Measurements from ENCODE around the gene TYRP1.

DNA sequence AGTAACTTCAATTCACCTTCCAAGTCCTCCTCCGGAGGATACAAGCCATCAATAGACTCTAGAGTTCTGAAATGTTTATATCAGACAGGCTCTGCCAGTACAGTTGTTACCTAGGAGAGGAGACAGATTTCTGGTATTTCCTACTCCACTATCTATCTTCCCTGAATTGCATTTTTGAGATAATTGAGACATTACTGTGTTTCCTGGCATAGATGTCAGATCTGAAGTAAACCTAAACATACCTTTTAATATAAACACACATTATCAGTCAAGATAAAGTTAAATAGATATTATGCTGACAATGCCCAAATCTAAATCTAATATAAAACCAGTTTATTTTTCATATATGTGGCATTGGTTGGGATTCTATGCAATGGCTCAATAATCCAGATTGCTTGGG lies 8.2 kb upstream of the TYRP1 start:
- TF ChIP-seq, protein P1, sequence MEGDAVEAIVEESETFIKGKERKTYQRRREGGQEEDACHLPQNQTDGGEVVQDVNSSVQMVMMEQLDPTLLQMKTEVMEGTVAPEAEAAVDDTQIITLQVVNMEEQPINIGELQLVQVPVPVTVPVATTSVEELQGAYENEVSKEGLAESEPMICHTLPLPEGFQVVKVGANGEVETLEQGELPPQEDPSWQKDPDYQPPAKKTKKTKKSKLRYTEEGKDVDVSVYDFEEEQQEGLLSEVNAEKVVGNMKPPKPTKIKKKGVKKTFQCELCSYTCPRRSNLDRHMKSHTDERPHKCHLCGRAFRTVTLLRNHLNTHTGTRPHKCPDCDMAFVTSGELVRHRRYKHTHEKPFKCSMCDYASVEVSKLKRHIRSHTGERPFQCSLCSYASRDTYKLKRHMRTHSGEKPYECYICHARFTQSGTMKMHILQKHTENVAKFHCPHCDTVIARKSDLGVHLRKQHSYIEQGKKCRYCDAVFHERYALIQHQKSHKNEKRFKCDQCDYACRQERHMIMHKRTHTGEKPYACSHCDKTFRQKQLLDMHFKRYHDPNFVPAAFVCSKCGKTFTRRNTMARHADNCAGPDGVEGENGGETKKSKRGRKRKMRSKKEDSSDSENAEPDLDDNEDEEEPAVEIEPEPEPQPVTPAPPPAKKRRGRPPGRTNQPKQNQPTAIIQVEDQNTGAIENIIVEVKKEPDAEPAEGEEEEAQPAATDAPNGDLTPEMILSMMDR (IDR thresholded peaks at IDR 0.05), result no peak
- TF ChIP-seq POLR2A (IDR thresholded peaks at IDR 0.05), result no peak
